H9 (cell line): ENCODE results near the gene LBX1. TPM values are rescaled to one million over a fixed set of nuclear protein-coding genes. Genes with fewer than 3 reads are reported as not detected.

Experiments used
- DNase-seq: peaks from one replicate; pipeline ENCODE4 v3.0.0-alpha.2; 2017
- H2AFZ ChIP-seq: one replicate; pipeline ENCODE4 v1.6.1; 2013; ENCODE audit warnings: mild to moderate bottlenecking, low read length, control low read depth, moderate library complexity
- H2AK5ac ChIP-seq: 2 replicates; pipeline ENCODE4 v1.6.1; 2013; ENCODE audit warnings: low read length, control low read depth, mixed read lengths; ENCODE audit not compliant: insufficient read length
- H2BK120ac ChIP-seq: one replicate; pipeline ENCODE4 v1.6.1; 2013; ENCODE audit warnings: low read depth, mild to moderate bottlenecking, low read length, control low read depth, inconsistent platforms; ENCODE audit not compliant: poor library complexity, severe bottlenecking
- H2BK12ac ChIP-seq: 2 replicates; pipeline ENCODE4 v1.6.1; 2013; ENCODE audit warnings: low read length, control low read depth, mixed read lengths, low read depth; ENCODE audit not compliant: insufficient read length
- H2BK15ac ChIP-seq: 2 replicates; pipeline ENCODE4 v1.6.1; 2013; ENCODE audit warnings: low read depth, low read length, control low read depth
- H2BK20ac ChIP-seq: one replicate; pipeline ENCODE4 v1.6.1; 2013; ENCODE audit warnings: low read depth, mild to moderate bottlenecking, low read length, control low read depth, inconsistent platforms; ENCODE audit not compliant: poor library complexity, severe bottlenecking
- H2BK5ac ChIP-seq: 2 replicates; pipeline ENCODE4 v1.6.1; 2013; ENCODE audit warnings: low read length, control low read depth, mixed read lengths; ENCODE audit not compliant: insufficient read length
- H3K14ac ChIP-seq: 2 replicates; pipeline ENCODE4 v1.6.1; 2013; ENCODE audit warnings: low read length, control low read depth; ENCODE audit not compliant: insufficient read depth
- H3K18ac ChIP-seq: 2 replicates; pipeline ENCODE4 v1.6.1; 2013; ENCODE audit warnings: low read depth, mild to moderate bottlenecking, mixed read lengths, low read length, control low read depth; ENCODE audit not compliant: insufficient read length
- H3K23ac ChIP-seq: 2 replicates; pipeline ENCODE4 v1.6.1; 2013; ENCODE audit warnings: low read length, control low read depth, mixed read lengths, low read depth; ENCODE audit not compliant: insufficient read length
- H3K23me2 ChIP-seq: 2 replicates; pipeline ENCODE4 v1.6.1; 2013; ENCODE audit warnings: low read depth, mild to moderate bottlenecking, mixed read lengths, low read length, control low read depth; ENCODE audit not compliant: insufficient read length, poor library complexity, severe bottlenecking
- H3K27ac ChIP-seq: 2 replicates; pipeline ENCODE4 v1.5.1; 2013; ENCODE audit warnings: low read length, control low read depth, mixed read lengths, low read depth; ENCODE audit not compliant: insufficient read length
- H3K27me3 ChIP-seq: 2 replicates; pipeline ENCODE4 v1.6.1; 2013; ENCODE audit warnings: low read length, control low read depth, inconsistent platforms; ENCODE audit not compliant: insufficient read depth
- H3K4ac ChIP-seq: 2 replicates; pipeline ENCODE4 v1.6.1; 2013; ENCODE audit warnings: low read depth, mild to moderate bottlenecking, control low read depth, inconsistent platforms, low read length, moderate library complexity
- H3K4me1 ChIP-seq: 2 replicates; pipeline ENCODE4 v1.6.1; 2013; ENCODE audit warnings: low read length, control low read depth, inconsistent platforms; ENCODE audit not compliant: insufficient read depth
- H3K4me2 ChIP-seq: 2 replicates; pipeline ENCODE4 v1.6.1; 2013; ENCODE audit warnings: low read length, control low read depth, mixed read lengths; ENCODE audit not compliant: insufficient read length, insufficient read depth
- H3K56ac ChIP-seq: 2 replicates; pipeline ENCODE4 v1.6.1; 2013; ENCODE audit warnings: low read depth, mild to moderate bottlenecking, mixed read lengths, low read length, control low read depth; ENCODE audit not compliant: insufficient read length
- H3K79me1 ChIP-seq: 2 replicates; pipeline ENCODE4 v1.6.1; 2013; ENCODE audit warnings: low read depth, mild to moderate bottlenecking, moderate library complexity, low read length, control low read depth, inconsistent platforms; ENCODE audit not compliant: insufficient read depth, poor library complexity, severe bottlenecking
- H3K79me2 ChIP-seq: 2 replicates; pipeline ENCODE4 v1.6.1; 2013; ENCODE audit warnings: low read length, control low read depth, inconsistent platforms; ENCODE audit not compliant: insufficient read depth
- H3K9ac ChIP-seq: 2 replicates; pipeline ENCODE4 v1.6.1; 2013; ENCODE audit warnings: low read length, control low read depth, mixed read lengths; ENCODE audit not compliant: insufficient read length; ENCODE audit errors: extremely low read depth
- H3K9me3 ChIP-seq: one replicate; pipeline ENCODE4 v1.6.1; 2013; ENCODE audit warnings: low read depth, low read length, inconsistent platforms; ENCODE audit not compliant: control insufficient read depth
- H3T11ph ChIP-seq: one replicate; pipeline ENCODE4 v1.6.1; 2013; ENCODE audit warnings: mild to moderate bottlenecking, low read length, control low read depth, inconsistent platforms
- H4K20me1 ChIP-seq: one replicate; pipeline ENCODE4 v1.6.1; 2013; ENCODE audit not compliant: control insufficient read depth, insufficient read length, insufficient read depth
- H4K5ac ChIP-seq: 2 replicates; pipeline ENCODE4 v1.6.1; 2013; ENCODE audit warnings: low read depth, mild to moderate bottlenecking, mixed read lengths, low read length, control low read depth; ENCODE audit not compliant: insufficient read length
- H4K8ac ChIP-seq: replicated peaks from 2 replicates; pipeline ENCODE4 v1.6.1; 2013; ENCODE audit warnings: low read length, control low read depth, mixed read lengths, low read depth; ENCODE audit not compliant: insufficient read length
- H4K91ac ChIP-seq: 2 replicates; pipeline ENCODE4 v1.6.1; 2013; ENCODE audit warnings: low read depth, mild to moderate bottlenecking, moderate library complexity, mixed read lengths, low read length, control low read depth; ENCODE audit not compliant: insufficient read length
- H3K27ac Mint-ChIP-seq, 3 experiments: 2 replicates in 2 of 3; 3 replicates in 1 of 3; pipeline ENCODE4 v1.8.0; 2020 to 2021; ENCODE audit warnings: mixed read lengths in 3 of 3, mild to moderate bottlenecking in 1 of 3, moderate library complexity in 1 of 3
- H3K27me3 Mint-ChIP-seq: 2 replicates; pipeline ENCODE4 v1.8.0; 2021; ENCODE audit warnings: low read depth, mild to moderate bottlenecking, moderate library complexity, mixed read lengths
- H3K36me3 Mint-ChIP-seq, 3 experiments: 2 replicates in 2 of 3; 3 replicates in 1 of 3; pipeline ENCODE4 v1.8.0; 2020 to 2021; ENCODE audit warnings: low read depth in 3 of 3, mixed read lengths in 3 of 3; ENCODE audit not compliant: insufficient read depth in 1 of 3
- H3K4me1 Mint-ChIP-seq, 2 experiments: 2 replicates each; pipeline ENCODE4 v1.8.0; 2020; ENCODE audit warnings: mixed read lengths in 2 of 2
- H3K4me3 Mint-ChIP-seq, 2 experiments: 2 replicates in 1 of 2; 3 replicates in 1 of 2; pipeline ENCODE4 v1.8.0; 2020 to 2021; ENCODE audit warnings: mild to moderate bottlenecking in 2 of 2, mixed read lengths in 2 of 2, moderate library complexity in 1 of 2
- H3K9me3 Mint-ChIP-seq, 2 experiments: 2 replicates in 1 of 2; 3 replicates in 1 of 2; pipeline ENCODE4 v1.8.0; 2020; ENCODE audit warnings: mild to moderate bottlenecking in 2 of 2, mixed read lengths in 2 of 2, moderate library complexity in 1 of 2
- CTCF ChIP-seq: fragments of 200-600 bp; sonication (generic); conservative IDR thresholded peaks from 3 replicates; pipeline ENCODE4 v1.8.0; 2021; ENCODE audit warnings: antibody characterized with exemption, mild to moderate bottlenecking
- WGBS: extraction: QIAGEN DNeasy Blood & Tissue Kit; methylation state at CpG from one replicate; pipeline ENCODE4 v1.1.7; 2013; ENCODE audit warnings: missing lambda C conversion rate, low lambda C conversion rate, mixed read lengths; ENCODE audit not compliant: insufficient read length; ENCODE audit errors: extremely low coverage; 5-methylcytosine and 5-hydroxymethylcytosine counted together
- total RNA-seq: library from RNA; stranded (reverse); gene quantifications from 2 replicates; pipeline ENCODE4 v1.2.1, GENCODE V29; 2021

Gene LBX1
- total RNA-seq, 1 experiment from 2014 or later: not detected

- no peak for DNase-seq
- H3K36me3 Mint-ChIP-seq: no peaks in the 10 kb centered on the region
- no peak overlapping the region for H3K27ac Mint-ChIP-seq
- Histone ChIP-seq H3K23me2 (peaks cover 7% of the 10 kb centered on the region), H2AFZ (no peak overlapping the region), H2BK15ac (no peak overlapping the region), H3K14ac (no peak overlapping the region), H4K5ac (no peak overlapping the region), H4K91ac (no peak overlapping the region), H3K27ac (no peak overlapping the region), H4K20me1 (peaks cover 3% of the 10 kb centered on the region), H3K4me1 (no peaks in the 10 kb centered on the region), H3K9me3 (no peaks in the 10 kb centered on the region), H3K4me2 (no peak overlapping the region), H2BK5ac (no peak overlapping the region), H3K79me1 (no peaks in the 10 kb centered on the region), H2BK120ac (no peak overlapping the region), H3K56ac (no peak overlapping the region), H3T11ph (no peak overlapping the region), H4K8ac (no peak overlapping the region), H3K27me3 (peaks cover 93% of the 10 kb centered on the region), H2BK12ac (no peak overlapping the region), H3K79me2 (no peaks in the 10 kb centered on the region), H3K9ac (no peak overlapping the region), H2BK20ac (no peak overlapping the region), H3K23ac (no peak overlapping the region), H3K4ac (no peak overlapping the region), H2AK5ac (no peak overlapping the region), H3K18ac (no peak overlapping the region)
- peaks cover 100% of the 10 kb centered on the region for H3K27me3 Mint-ChIP-seq
- no CpG with 5 or more reads among the region's 27 CpGs for WGBS
- TF ChIP-seq CTCF: no peak
- H3K4me3 Mint-ChIP-seq: no peak overlapping the region; a peak in 1 of 5 replicates
- peaks cover 3 to 4% of the 10 kb centered on the region in 2 experiments; a peak in 2 of 5 replicates for H3K9me3 Mint-ChIP-seq
- H3K4me1 Mint-ChIP-seq: peaks cover 13 to 27% of the 10 kb centered on the region in 2 experiments
These were observed 10.7 kb downstream of the LBX1 start for GRCh38 chr10:101218351-101219138.
